Measurements from ENCODE around the gene CNN2.

CNN2 gene

GRCh38 chr19:1076046-1076386 is 49.6 kb downstream of the CNN2 start:
- ATAC-seq (no peak), DNase-seq (no peak)
- peak overlapping the region; percentile 71 for H3K27ac Mint-ChIP-seq
- peak overlapping the region; percentile 45 for H3K4me3 Mint-ChIP-seq
- peaks cover 75% of the 10 kb centered on the region for H3K4me1 Mint-ChIP-seq
- H3K9me3 Mint-ChIP-seq, result no peaks in the 10 kb centered on the region
- H3K27me3 Mint-ChIP-seq, result no peaks in the 10 kb centered on the region
- H3K36me3 Mint-ChIP-seq (ENCODE audit: low read depth), result peaks cover 38% of the 10 kb centered on the region

GRCh38 chr19:1076951-1077350 is 50.5 kb downstream of the CNN2 start:
- H3K9me3 Mint-ChIP-seq, result no peaks in the 10 kb centered on the region
- H3K27ac Mint-ChIP-seq, result peak overlapping the region; percentile 75
- H3K27me3 Mint-ChIP-seq, result no peaks in the 10 kb centered on the region
- H3K4me1 Mint-ChIP-seq, result peaks cover 74% of the 10 kb centered on the region
- H3K4me3 Mint-ChIP-seq, result peak overlapping the region; percentile 47
- H3K36me3 Mint-ChIP-seq (ENCODE audit: low read depth), result peaks cover 37% of the 10 kb centered on the region
- peak; percentile 84 for ATAC-seq
- peak; percentile 86 for DNase-seq

- H3K27me3 Mint-ChIP-seq, result no peaks in the 10 kb centered on the region
- no peak overlapping the region for H3K27ac Mint-ChIP-seq
- no peak overlapping the region for H3K4me3 Mint-ChIP-seq
- DNase-seq, result peak; percentile 75
- H3K9me3 Mint-ChIP-seq, result no peaks in the 10 kb centered on the region
- peaks cover 64% of the 10 kb centered on the region for H3K4me1 Mint-ChIP-seq
- no peak for ATAC-seq
- H3K36me3 Mint-ChIP-seq (ENCODE audit: low read depth), result peaks cover 30% of the 10 kb centered on the region
Measured at GRCh38 chr19:1079566-1080111, 53.2 kb downstream of the CNN2 start.

DNA sequence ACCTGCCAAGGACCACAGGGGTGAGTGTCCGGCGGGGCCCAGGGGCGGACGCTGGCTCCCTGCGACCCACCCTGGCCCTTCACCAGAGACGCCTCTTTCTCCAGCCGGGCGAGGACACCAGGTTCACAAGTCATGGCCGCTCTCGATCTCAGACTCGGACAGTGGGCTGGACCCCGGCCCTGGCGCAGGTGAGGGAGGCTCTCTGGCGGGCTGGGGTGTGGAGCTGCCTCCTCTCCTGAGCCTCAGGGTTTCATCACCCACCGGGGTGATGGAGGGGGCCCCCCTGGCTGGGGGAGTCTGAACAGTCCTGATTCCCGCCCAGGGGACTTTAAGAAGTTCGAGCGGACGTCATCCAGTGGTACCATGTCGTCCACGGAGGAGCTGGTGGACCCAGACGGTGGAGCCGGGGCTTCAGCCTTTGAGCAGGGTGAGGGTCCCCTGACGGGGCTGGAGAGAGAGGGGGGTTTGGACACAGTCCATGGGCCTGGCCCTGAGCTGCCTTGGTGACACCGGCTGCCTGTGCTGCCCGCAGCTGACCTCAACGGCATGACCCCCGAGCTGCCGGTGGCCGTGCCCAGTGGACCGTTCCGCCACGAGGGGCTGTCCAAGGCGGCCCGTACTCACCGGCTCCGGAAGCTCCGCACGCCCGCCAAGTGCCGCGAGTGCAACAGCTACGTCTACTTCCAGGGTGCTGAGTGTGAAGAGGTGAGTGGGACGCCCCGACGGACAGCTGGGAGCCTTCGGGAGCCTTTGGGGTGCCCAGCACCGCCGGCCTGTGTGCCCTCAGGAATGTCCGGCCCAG is 54.2 kb downstream of the CNN2 start:
- H3K36me3 Mint-ChIP-seq (ENCODE audit: low read depth), result peaks cover 38% of the 10 kb centered on the region

GRCh38 chr19:1081301-1082164 is 55.1 kb downstream of the CNN2 start:
- ATAC-seq (no peak), DNase-seq (no peak)
- Mint-ChIP-seq H3K27ac (no peak overlapping the region), H3K4me1 (peaks cover 55% of the 10 kb centered on the region), H3K4me3 (no peak overlapping the region), H3K27me3 (no peaks in the 10 kb centered on the region), H3K9me3 (no peaks in the 10 kb centered on the region), H3K36me3 (ENCODE audit: low read depth) (peaks cover 31% of the 10 kb centered on the region)

More for the DNA sequence above, 54.2 kb downstream of the CNN2 start:
- DNase-seq (no peak), ATAC-seq (no peak)
- H3K9me3 Mint-ChIP-seq, result no peaks in the 10 kb centered on the region
- H3K27me3 Mint-ChIP-seq, result no peaks in the 10 kb centered on the region
- H3K4me1 Mint-ChIP-seq, result peaks cover 62% of the 10 kb centered on the region
- no peak overlapping the region for H3K27ac Mint-ChIP-seq
- no peak overlapping the region for H3K4me3 Mint-ChIP-seq

DNA sequence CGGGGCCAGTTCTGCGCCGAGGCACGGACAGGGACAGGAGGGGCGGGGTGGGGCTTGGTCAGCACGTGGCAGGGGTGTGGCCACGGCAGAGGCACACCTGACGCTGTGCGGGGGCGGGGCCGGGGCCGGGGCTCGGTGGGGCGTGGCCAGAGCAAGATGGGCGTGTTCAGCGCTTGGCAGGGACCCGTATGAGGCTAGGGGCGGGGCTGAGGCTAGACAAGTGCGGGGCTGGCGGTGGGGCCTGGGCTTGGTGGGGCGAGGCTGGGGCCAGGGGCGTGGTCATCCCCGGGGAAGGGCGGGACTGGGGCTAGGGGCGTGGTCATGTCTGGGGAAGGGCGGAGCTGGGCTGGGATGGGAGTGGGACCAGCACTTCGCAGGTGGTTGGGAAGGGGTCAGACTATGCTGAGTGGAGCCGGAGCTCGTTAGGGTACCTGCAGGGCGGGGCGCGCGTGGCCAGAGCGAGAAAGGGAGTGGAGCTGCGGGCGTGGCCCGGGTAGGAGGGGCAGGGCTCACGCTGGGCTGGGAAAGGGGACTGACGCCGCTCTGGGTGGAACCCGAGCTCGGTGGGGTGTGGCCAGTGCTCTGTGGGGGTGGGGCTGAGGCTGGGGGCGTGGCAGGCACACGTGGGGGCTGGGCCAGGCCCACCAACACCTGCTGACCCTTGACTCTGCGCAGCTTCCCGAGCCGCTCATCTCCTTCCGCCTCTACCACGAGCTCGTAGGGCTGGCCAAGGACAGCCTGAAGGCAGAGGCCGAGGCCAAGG is 55.9 kb downstream of the CNN2 start:
- peaks cover 28% of the 10 kb centered on the region for H3K36me3 Mint-ChIP-seq (ENCODE audit: low read depth)
- H3K27me3 Mint-ChIP-seq, result no peaks in the 10 kb centered on the region
- peak; percentile 67 for ATAC-seq
- peak overlapping the region; percentile 54 for H3K27ac Mint-ChIP-seq
- peaks cover 49% of the 10 kb centered on the region for H3K4me1 Mint-ChIP-seq
- no peaks in the 10 kb centered on the region for H3K9me3 Mint-ChIP-seq
- peak; percentile 81 for DNase-seq
- no peak overlapping the region for H3K4me3 Mint-ChIP-seq

GRCh38 chr19:1082928-1083816 is 56.8 kb downstream of the CNN2 start:
- no peaks in the 10 kb centered on the region for H3K27me3 Mint-ChIP-seq
- no peaks in the 10 kb centered on the region for H3K9me3 Mint-ChIP-seq
- DNase-seq (no peak), ATAC-seq (no peak)
- H3K4me1 Mint-ChIP-seq, result peaks cover 49% of the 10 kb centered on the region
- no peak overlapping the region for H3K4me3 Mint-ChIP-seq
- no peak overlapping the region for H3K27ac Mint-ChIP-seq
- peaks cover 30% of the 10 kb centered on the region for H3K36me3 Mint-ChIP-seq (ENCODE audit: low read depth)

DNA sequence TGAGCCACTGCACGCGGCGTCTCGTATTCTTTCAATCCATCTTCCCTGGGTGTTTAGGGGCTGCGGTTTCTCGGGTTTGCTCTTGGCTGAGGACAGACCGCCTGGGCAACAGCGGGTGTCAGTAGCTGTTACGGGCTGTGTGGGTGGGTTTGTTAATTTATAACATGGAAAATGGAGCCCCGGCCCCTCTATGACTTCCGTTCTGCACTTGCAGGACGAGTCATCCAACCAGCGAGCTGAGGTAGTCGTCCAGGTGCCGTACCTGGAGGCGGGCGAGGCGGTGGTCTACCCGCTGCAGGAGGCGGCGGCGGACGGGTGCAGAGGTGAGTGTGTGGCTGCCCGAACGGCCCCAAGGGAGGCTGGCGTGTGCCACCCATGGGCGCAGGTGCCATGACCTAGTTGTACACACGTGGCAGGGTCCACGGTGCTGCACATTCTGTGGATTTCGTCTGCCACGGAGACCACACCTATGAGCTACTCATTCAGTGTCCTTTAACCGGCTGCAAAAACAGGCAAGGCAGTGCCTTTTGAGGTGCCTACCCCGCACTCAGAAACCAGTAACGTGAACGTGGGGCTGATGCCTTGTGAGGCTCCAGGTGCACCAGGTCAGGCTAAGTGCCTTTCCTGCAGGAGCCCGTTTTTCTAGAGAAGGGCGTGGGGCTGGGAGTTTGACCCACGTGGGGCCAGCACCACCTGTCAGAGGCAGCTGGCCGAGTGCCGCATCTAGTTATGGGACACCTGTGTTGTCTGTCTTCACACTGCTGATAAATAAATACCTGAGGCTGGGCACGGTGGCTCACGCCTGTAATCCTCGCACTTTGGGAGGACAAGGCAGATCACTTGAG is 57.8 kb downstream of the CNN2 start:
- Mint-ChIP-seq H3K36me3 (ENCODE audit: low read depth) (peaks cover 33% of the 10 kb centered on the region), H3K4me3 (no peak overlapping the region), H3K27me3 (no peaks in the 10 kb centered on the region), H3K4me1 (peaks cover 57% of the 10 kb centered on the region), H3K27ac (no peak overlapping the region), H3K9me3 (no peaks in the 10 kb centered on the region)
- ATAC-seq (no peak), DNase-seq (no peak)

GRCh38 chr19:1085053-1085658 is 58.7 kb downstream of the CNN2 start:
- peaks cover 53% of the 10 kb centered on the region for H3K4me1 Mint-ChIP-seq
- peaks cover 32% of the 10 kb centered on the region for H3K36me3 Mint-ChIP-seq (ENCODE audit: low read depth)
- H3K4me3 Mint-ChIP-seq, result peak overlapping the region; percentile 7
- ATAC-seq (no peak), DNase-seq (no peak)
- no peaks in the 10 kb centered on the region for H3K27me3 Mint-ChIP-seq
- no peaks in the 10 kb centered on the region for H3K9me3 Mint-ChIP-seq
- peak overlapping the region; percentile 59 for H3K27ac Mint-ChIP-seq

DNA sequence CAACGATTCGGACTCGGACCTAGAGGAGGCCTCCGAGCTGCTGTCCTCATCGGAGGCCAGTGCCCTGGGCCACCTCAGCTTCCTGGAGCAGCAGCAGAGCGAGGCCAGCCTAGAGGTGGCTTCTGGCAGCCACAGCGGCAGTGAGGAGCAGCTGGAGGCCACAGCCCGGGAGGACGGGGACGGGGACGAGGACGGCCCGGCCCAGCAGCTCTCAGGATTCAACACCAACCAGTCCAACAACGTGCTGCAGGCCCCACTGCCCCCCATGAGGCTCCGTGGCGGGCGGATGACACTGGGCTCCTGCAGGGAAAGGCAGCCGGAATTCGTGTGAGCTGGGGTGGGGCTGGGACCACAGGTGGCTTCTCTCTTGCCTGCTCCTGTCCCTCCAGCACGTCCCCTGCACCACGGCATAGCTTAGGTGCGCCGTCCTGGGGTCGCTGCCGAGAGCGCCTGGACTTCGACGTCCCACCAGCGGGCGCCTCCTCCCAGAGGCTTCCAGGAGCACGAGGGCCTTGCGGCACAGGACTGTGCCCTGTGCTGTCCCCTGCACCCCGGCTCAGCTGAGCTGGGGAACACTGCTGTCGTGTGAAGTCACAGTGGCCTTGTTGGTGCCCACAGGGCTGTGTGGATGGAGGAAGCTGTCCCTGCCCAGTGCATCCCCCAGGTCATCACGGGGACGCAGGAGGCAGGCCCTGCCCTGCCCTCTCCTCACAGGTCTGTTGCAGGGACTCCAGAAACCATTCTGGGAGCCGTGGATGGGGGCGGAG is 59.5 kb downstream of the CNN2 start:
- peak overlapping the region; percentile 59 for H3K27ac Mint-ChIP-seq
- no peak for DNase-seq
- H3K9me3 Mint-ChIP-seq, result no peaks in the 10 kb centered on the region
- peaks cover 52% of the 10 kb centered on the region for H3K4me1 Mint-ChIP-seq
- H3K27me3 Mint-ChIP-seq, result no peaks in the 10 kb centered on the region
- peaks cover 33% of the 10 kb centered on the region for H3K36me3 Mint-ChIP-seq (ENCODE audit: low read depth)
- no peak for ATAC-seq
- H3K4me3 Mint-ChIP-seq, result no peak overlapping the region

GRCh38 chr19:1086613-1087012 is 60.2 kb downstream of the CNN2 start:
- no peaks in the 10 kb centered on the region for H3K9me3 Mint-ChIP-seq

GRCh38 chr19:1087813-1088415 is 61.5 kb downstream of the CNN2 start:
- H3K4me1 Mint-ChIP-seq, result peaks cover 55% of the 10 kb centered on the region
- ATAC-seq, result peak; percentile 8
- peak overlapping the region; percentile 81 for H3K27ac Mint-ChIP-seq
- no peaks in the 10 kb centered on the region for H3K9me3 Mint-ChIP-seq
- H3K4me3 Mint-ChIP-seq, result peak overlapping the region; percentile 49
- DNase-seq, result no peak
- peaks cover 28% of the 10 kb centered on the region for H3K36me3 Mint-ChIP-seq (ENCODE audit: low read depth)
- H3K27me3 Mint-ChIP-seq, result no peaks in the 10 kb centered on the region

More at GRCh38 chr19:1086613-1087012, 60.2 kb downstream of the CNN2 start:
- Mint-ChIP-seq H3K4me3 (no peak overlapping the region), H3K36me3 (ENCODE audit: low read depth) (peaks cover 32% of the 10 kb centered on the region), H3K27me3 (no peaks in the 10 kb centered on the region), H3K4me1 (peaks cover 51% of the 10 kb centered on the region), H3K27ac (no peak overlapping the region)
- DNase-seq (no peak), ATAC-seq (no peak)
